ENCODE measurements around the gene C1orf159. TPM values are rescaled to one million over a fixed set of nuclear protein-coding genes. Genes with fewer than 3 reads are reported as not detected.
A peak's percentile ranks its signal among the peaks of the same experiment; 100 is the strongest.

The C1orf159 gene
- total RNA-seq, 4 donors from 2014 or later: 12.8 to 48.4 (median 19.7) TPM

GRCh38 chr1:1085911-1086841, 29.7 kb downstream of the C1orf159 start:
- Histone ChIP-seq H3K27ac (no peak overlapping the region), H3K27me3 (no peaks in the 10 kb centered on the region), H3K4me3 (no peak overlapping the region), H3K9me3 (no peaks in the 10 kb centered on the region), H3K4me1 (no peaks in the 10 kb centered on the region), H3K36me3 (peaks cover 24% of the 10 kb centered on the region)
- 88% methylated on average over 15 of the region's 38 CpGs for WGBS
- no peak for TF ChIP-seq POLR2AphosphoS5 (IDR thresholded peaks at IDR 0.05)
- no peak for TF ChIP-seq EP300 (IDR thresholded peaks at IDR 0.05)
- no peak for TF ChIP-seq POLR2A (IDR thresholded peaks at IDR 0.05)
- TF ChIP-seq, protein P1, sequence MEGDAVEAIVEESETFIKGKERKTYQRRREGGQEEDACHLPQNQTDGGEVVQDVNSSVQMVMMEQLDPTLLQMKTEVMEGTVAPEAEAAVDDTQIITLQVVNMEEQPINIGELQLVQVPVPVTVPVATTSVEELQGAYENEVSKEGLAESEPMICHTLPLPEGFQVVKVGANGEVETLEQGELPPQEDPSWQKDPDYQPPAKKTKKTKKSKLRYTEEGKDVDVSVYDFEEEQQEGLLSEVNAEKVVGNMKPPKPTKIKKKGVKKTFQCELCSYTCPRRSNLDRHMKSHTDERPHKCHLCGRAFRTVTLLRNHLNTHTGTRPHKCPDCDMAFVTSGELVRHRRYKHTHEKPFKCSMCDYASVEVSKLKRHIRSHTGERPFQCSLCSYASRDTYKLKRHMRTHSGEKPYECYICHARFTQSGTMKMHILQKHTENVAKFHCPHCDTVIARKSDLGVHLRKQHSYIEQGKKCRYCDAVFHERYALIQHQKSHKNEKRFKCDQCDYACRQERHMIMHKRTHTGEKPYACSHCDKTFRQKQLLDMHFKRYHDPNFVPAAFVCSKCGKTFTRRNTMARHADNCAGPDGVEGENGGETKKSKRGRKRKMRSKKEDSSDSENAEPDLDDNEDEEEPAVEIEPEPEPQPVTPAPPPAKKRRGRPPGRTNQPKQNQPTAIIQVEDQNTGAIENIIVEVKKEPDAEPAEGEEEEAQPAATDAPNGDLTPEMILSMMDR (IDR thresholded peaks at IDR 0.05): no peak
- DNase-seq (ENCODE audit: low spot score in 2 of 2): no peak

- no peak for DNase-seq (ENCODE audit: low spot score in 2 of 2)
- TF ChIP-seq EP300 (IDR thresholded peaks at IDR 0.05) (no peak), POLR2A (IDR thresholded peaks at IDR 0.05) (no peak), POLR2AphosphoS5 (IDR thresholded peaks at IDR 0.05) (no peak)
- TF ChIP-seq, protein P1 (IDR thresholded peaks at IDR 0.05): no peak
- 73% methylated on average over 9 of the region's 30 CpGs for WGBS
Observed at GRCh38 chr1:1085171-1085841, 30.6 kb downstream of the C1orf159 start.

DNA sequence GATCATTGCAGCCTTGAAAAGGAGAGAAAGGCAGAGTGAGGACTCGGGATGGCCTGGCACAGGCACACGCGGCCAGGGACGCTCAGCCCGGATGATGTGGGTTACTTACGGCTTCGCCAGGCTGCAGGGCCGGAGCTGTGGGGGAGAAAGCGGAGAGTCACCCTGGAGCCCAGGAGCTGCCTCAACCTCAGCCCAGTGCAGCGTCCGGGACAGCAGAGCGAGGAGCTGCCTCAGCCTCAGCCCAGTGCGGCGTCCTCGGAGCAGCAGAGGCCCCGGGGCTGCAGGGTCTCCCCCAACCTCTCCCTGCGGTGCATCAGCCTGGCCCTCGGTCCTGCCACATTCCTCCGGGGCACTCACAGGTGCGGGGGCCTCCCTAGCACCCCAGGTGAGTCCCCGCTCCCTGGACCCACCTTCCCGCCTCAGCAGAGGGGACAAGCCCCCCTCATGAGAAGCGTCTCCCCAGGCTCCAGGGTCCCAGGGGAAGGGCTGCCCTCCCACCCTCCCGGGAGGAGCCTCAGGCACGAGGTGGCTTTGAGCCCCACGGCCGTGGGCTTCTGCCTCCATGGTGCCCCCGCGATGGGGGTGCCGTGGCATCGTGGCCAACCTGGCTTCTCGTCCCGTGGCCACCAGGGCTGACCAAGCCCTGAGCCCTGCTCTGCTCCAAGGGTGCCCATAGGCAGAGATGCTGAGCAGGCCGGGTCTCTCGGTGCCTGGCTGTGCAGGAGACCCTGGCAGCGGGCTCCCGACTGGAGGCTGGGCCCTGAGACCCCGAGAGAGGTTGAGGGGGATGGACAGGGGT, 31.3 kb downstream of the C1orf159 start:
- Histone ChIP-seq H3K27me3 (peaks cover 5% of the 10 kb centered on the region), H3K9me3 (no peaks in the 10 kb centered on the region), H3K4me3 (no peak overlapping the region), H3K4me1 (peaks cover 9% of the 10 kb centered on the region), H3K36me3 (peaks cover 24% of the 10 kb centered on the region), H3K27ac (no peak overlapping the region)
- DNase-seq (ENCODE audit: low spot score in 2 of 2): peak in 1 of 2 donors; percentile 77
- TF ChIP-seq POLR2A (IDR thresholded peaks at IDR 0.05) (no peak), POLR2AphosphoS5 (IDR thresholded peaks at IDR 0.05) (no peak), EP300 (IDR thresholded peaks at IDR 0.05) (no peak)
- TF ChIP-seq, protein P1 (IDR thresholded peaks at IDR 0.05): no peak
- 77% methylated on average over 6 of the region's 38 CpGs for WGBS

More at GRCh38 chr1:1085171-1085841, 30.6 kb downstream of the C1orf159 start:
- Histone ChIP-seq H3K36me3 (peaks cover 24% of the 10 kb centered on the region), H3K9me3 (no peaks in the 10 kb centered on the region), H3K27ac (no peak overlapping the region), H3K4me3 (no peak overlapping the region), H3K4me1 (peaks cover 2% of the 10 kb centered on the region), H3K27me3 (no peaks in the 10 kb centered on the region)

DNA sequence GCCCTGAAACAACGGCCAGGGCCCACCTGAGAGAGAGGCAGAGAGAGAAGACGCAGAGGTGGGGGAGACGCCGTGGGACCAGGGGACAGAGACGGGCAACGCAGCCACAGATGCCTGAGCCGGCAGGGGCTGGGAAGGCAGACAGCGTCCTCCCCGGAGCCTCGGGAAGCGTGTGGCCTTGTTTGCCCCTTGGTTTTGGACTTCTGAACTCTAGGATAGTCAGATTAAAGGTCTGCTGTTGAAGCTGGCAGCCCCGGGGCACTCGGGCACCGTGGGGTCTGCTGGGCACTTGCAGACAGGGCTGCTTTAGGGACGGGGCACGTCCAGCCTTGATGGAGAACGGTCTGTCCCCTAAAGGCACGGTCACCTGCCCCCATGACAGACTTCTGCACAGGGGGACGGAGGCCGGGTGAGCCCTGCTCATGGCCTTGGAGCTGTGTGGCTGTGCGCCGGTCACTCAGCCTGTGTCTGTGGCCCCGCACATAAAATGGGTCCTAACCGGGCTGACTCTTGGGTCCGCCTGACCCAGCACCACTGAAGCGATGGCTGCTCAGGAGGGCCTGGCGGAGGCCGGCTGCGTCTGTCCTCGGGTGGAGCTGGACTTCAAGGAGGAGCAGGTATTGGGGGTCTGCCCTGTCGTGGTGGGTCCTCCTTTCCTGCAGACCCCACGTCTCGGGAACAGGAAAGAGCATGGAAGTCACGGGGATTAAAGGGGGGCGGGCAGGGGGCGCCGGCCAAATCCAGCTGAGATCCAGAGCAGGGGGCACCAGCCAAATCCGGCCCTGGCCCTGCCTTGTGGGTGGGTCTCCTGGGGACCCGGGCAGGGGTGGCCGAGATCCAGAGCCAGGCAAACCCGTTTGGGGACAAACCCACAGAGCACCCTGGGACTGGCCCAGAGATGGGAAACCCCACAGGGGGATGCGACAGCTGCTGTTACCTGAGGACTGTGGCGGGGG, 32.2 kb downstream of the C1orf159 start:
- TF ChIP-seq POLR2AphosphoS5 (IDR thresholded peaks at IDR 0.05) (no peak), POLR2A (IDR thresholded peaks at IDR 0.05) (no peak), EP300 (IDR thresholded peaks at IDR 0.05) (no peak)
- TF ChIP-seq, protein P1 (IDR thresholded peaks at IDR 0.05): no peak
- Histone ChIP-seq H3K27me3 (peaks cover 5% of the 10 kb centered on the region), H3K9me3 (no peaks in the 10 kb centered on the region), H3K4me3 (no peak overlapping the region), H3K36me3 (peaks cover 24% of the 10 kb centered on the region), H3K4me1 (peaks cover 14% of the 10 kb centered on the region), H3K27ac (no peak overlapping the region)
- peak in 1 of 2 donors; percentile 69 for DNase-seq (ENCODE audit: low spot score in 2 of 2)
- 83% methylated on average over 27 of the region's 43 CpGs for WGBS
